Fibroblast of the aortic adventitia (primary cell): Measurements from ENCODE around the gene PHEX. TPM values are rescaled to one million over a fixed set of nuclear protein-coding genes. Genes with fewer than 3 reads are reported as not detected.

Experiments used
- DNase-seq: peaks from one replicate; pipeline ENCODE4 v3.0.0-alpha.2; 2010; ENCODE audit warnings: low read depth
- H3K4me3 ChIP-seq: 2 replicates; pipeline ENCODE4 v1.5.1; 2011; ENCODE audit warnings: low read depth, mild to moderate bottlenecking, control low read depth, low read length, moderate library complexity
- total RNA-seq: library from RNA; depleted of rRNA; stranded (reverse); fragments of >200 nt; gene quantifications from 2 replicates; pipeline ENCODE4 v1.2.3, GENCODE V29; 2012; ENCODE audit warnings: low replicate concordance
- TF ChIP-seq, protein P1 (sequence below): IDR thresholded peaks from 2 replicates; pipeline ENCODE4 v1.5.1; 2011; ENCODE audit warnings: mild to moderate bottlenecking, low read length, control low read depth, inconsistent platforms; ENCODE audit not compliant: insufficient read depth

The PHEX gene
- total RNA-seq, 1 donor, result 6.7 TPM

DNA sequence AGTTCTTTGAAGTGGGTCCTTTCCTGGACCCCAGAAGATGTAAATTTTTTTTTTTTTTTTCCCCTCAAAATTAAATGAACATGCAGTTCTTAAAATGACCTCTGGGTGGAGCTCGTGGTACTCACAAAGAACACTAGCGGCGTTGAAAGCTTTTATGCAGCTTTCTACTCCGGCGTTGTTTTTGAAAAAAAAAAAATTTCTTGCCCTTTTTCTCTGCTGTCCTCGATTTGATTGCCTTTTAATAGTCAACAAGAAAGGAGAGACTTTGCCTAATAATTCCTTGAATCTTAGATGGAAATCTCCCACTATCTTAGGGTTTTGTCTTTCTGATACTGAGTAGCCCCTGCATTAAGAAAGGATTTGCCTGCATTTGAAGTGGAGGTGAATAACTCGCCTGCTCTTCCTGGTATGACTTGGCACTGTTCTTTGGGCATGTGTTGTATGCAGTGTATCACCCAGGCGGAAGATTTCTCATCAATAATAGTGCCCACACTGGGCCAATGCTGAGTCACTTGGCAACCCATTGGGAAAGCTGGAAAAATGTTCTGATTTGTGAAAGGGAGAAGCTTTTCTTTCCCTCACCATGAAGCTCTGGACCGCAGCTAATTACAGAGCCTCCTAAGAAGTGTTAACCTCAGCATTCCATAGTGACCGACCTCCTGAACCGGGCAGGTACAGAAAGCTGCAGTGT is 104.0 kb downstream of the PHEX start:
- TF ChIP-seq, protein P1, sequence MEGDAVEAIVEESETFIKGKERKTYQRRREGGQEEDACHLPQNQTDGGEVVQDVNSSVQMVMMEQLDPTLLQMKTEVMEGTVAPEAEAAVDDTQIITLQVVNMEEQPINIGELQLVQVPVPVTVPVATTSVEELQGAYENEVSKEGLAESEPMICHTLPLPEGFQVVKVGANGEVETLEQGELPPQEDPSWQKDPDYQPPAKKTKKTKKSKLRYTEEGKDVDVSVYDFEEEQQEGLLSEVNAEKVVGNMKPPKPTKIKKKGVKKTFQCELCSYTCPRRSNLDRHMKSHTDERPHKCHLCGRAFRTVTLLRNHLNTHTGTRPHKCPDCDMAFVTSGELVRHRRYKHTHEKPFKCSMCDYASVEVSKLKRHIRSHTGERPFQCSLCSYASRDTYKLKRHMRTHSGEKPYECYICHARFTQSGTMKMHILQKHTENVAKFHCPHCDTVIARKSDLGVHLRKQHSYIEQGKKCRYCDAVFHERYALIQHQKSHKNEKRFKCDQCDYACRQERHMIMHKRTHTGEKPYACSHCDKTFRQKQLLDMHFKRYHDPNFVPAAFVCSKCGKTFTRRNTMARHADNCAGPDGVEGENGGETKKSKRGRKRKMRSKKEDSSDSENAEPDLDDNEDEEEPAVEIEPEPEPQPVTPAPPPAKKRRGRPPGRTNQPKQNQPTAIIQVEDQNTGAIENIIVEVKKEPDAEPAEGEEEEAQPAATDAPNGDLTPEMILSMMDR, result peak; percentile 73
- DNase-seq, result peak; percentile 83
- no peak overlapping the region for H3K4me3 ChIP-seq

DNA sequence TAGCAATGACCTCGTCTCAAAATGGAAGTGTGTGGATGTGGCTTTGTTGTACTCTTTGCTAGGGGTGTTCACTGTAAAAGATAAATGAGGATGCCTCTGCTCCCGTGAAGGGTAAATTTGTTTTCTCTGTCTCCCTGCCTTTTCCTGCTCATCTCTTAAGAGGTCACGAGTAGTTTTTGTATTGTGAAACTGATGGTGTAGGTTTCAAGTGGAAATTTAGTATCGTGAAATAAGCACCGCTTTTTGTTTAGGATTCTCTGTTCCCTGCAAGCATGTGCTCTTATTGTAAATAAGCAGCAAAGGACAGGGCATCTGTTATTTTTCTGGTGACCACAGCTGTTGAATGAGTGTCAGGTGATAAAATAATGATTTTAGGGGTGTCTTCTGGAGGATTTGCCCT is 104.6 kb downstream of the PHEX start:
- H3K4me3 ChIP-seq, result no peak overlapping the region
- DNase-seq, result no peak
- TF ChIP-seq, protein P1, result no peak

DNA sequence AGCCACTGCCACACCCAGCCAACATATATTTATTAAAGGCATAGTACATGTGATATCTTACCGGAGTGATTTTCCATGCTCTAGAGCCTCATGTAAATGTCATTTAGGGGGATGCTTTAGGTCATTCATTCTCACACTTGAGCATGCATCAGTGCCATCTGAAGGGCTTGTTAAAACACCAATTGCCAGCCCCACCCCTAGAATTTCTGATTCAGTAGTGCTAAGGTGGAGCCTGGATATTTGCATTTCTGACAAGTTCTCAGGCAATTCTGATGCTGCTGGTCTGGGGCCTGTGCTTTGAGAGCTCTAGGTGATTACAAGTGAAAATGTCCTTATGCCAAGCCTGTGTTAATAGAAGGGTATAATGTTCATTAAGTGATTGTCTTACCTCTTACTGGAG is 107.7 kb downstream of the PHEX start:
- no peak overlapping the region for H3K4me3 ChIP-seq
- TF ChIP-seq, protein P1, result no peak
- no peak for DNase-seq

DNA sequence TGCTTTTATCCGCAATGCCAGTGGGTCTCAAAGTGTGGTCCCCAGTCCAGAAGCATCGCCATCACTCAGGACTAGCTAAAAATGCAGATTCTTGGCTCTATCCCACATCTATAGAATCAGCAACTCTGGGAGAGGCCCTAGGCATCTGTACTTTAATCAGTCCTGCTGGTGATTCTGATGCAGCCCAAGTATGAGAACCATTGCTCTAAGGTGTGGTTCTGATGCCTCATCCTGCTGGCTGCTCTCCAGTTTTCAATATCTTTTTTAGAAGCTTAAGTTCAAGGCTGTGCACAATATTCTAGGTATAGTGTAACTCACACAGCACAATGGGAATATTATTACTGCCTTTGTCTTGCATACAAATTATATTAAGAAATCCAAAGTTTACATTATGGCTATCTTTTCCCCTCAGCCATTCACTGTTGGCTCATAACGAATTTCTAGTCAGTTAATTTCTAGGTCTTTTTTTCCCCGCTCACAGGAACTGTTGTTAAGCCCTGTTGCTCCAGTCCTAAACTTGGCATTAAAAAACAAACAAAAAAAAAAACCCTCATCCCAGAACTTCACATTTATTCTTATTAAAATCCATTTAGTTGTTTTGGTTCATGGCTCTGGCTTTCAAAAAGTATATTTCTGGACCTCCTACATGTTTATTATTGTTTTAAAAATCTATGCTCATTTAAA is 109.1 kb downstream of the PHEX start:
- TF ChIP-seq, protein P1, result no peak
- no peak for DNase-seq

DNA sequence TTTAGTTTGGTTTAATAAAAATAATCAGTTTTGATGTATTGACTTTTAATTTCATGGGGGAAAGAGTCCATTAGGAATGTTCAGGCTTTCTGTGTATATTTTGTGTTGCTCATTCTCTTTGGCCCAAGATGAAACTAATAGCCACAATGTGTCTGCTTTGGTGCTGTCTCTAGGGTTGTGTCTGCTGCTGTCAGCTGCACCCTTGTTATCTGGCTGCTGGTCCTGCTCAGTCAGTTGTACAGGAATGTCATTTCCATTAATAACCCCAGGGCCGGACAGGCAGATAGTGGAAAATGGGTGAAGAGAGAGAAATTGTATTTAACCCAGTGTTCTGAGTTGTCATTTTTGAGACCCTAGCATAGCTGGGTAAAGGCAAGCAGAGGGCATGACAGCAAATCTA is 115.1 kb downstream of the PHEX start:
- DNase-seq, result peak; percentile 32
- no peak overlapping the region for H3K4me3 ChIP-seq

More for the DNA sequence above, 109.1 kb downstream of the PHEX start:
- no peak overlapping the region for H3K4me3 ChIP-seq

DNA sequence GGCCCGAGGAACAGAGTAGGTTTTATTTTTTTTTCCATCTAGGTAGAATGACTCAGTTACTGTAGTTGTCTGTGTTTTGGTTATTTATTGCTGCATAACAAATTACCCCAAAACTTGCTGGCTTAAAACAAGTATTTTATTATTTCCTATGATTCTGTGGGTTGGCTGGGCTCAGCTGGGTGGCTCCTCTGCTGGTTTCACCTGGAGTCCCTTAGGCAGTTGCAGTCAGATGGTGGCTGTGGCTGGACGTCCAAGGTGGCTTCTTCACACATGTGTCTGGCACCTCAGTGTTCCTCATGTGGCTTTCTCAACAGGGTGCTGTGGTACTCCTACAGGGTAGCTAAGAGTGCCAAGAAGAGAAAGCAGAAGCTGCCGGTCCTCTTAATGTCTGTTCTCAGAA is 115.8 kb downstream of the PHEX start:
- DNase-seq, result no peak
- TF ChIP-seq, protein P1, result no peak

More for the DNA sequence above, 115.1 kb downstream of the PHEX start:
- TF ChIP-seq, protein P1, result no peak

DNA sequence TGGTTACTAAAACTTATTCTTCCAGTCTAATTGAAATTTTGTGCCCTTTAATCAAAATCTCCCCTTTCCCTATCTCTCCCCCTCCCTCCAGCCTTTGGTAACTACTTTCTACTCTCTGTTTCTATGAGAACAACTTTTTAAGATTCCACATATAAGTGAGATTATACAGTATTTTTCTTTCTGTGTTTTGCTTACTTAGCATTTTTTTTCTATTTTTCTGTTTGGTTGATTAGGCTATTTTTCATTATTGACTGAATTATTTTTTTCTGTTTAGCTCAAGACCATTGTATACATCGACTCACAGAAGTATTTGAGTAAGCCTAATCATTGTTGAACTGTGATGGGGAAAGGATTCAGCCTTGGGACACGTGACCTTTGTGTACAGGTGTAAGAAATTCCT is 116.4 kb downstream of the PHEX start:
- H3K4me3 ChIP-seq, result no peak overlapping the region
- no peak for DNase-seq
- TF ChIP-seq, protein P1, result no peak

More for the DNA sequence above, 115.8 kb downstream of the PHEX start:
- H3K4me3 ChIP-seq, result no peak overlapping the region
